Central memory CD8-positive, alpha-beta T cell (primary cell): ENCODE results near the gene ELOVL4.

Source experiments
- ATAC-seq: fragments of 150-1000 bp; cut with Tn5 transposase; replicated peaks from 2 replicates; pipeline ENCODE4 v1.10.0; 2022; ENCODE audit warnings: mild to moderate bottlenecking, moderate FRiP score, moderate number of reproducible peaks; ENCODE audit not compliant: poor library complexity, severe bottlenecking; ENCODE audit errors: extremely low read depth
- DNase-seq, 2 donors: peaks; one replicate each; pipeline ENCODE4 v3.0.0; 2021; ENCODE audit warnings: low spot score in 2 of 2
- H3K27ac Mint-ChIP-seq: one replicate; pipeline ENCODE4 v1.8.0; 2022; ENCODE audit warnings: low read depth, mild to moderate bottlenecking, moderate library complexity, mixed read lengths
- H3K27me3 Mint-ChIP-seq: one replicate; pipeline ENCODE4 v1.8.0; 2022; ENCODE audit warnings: mixed read lengths
- H3K36me3 Mint-ChIP-seq: one replicate; pipeline ENCODE4 v1.8.0; 2022; ENCODE audit warnings: mild to moderate bottlenecking, moderate library complexity, mixed read lengths; ENCODE audit not compliant: insufficient read depth
- H3K4me1 Mint-ChIP-seq: one replicate; pipeline ENCODE4 v1.8.0; 2022; ENCODE audit warnings: mixed read lengths
- H3K4me3 Mint-ChIP-seq: one replicate; pipeline ENCODE4 v1.8.0; 2022; ENCODE audit warnings: mild to moderate bottlenecking, moderate library complexity, mixed read lengths
- H3K9me3 Mint-ChIP-seq: one replicate; pipeline ENCODE4 v1.8.0; 2022; ENCODE audit warnings: mixed read lengths

The ELOVL4 gene

DNA sequence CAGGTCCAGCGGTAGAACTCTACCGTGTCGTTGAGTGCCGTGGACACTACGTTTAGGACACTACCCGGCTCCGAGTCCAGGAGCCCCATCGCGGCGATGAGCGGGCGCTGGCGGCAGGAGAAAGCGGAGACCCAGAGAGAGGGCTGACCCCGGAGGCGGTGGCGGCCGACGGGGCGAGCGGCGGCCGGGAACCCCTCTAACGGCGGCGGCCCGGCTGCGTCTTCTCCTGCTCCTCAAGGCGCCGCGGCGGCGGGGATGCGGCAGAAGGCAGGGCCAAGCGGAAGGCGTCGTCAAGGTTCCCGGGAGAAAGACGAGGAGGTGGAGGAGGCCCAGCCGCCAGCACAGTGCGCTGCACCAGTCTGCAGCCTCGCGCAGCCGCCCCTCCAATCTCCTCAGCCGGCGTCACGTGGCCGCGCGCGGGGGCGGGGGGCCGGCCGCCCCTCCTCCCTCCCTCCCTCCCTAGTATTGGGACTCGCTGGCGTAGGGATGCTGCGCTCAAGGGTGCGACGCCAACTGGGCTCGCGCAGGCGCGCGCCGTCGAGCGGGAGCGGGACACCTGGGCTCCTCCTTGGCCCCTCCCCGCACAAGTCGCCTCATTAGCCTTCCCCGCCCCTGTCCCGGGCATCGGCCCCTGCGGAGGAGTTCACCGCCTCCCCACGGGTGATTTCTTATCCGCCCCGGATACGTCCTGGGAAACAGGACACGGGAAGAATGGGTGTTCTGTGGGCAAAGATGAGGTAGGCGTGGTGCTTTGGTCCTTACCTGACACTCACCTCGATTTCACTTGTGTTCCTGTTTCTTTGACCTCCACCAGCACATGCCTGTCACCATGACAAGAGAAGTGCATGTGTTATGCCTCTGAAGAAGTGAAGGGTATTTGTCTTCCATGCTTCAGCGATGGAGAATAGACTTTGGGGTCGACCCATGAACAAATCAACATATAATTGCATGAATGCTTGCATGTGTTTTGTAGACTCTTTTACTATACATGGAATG lies at the start of gene ELOVL4:
TSS of gene ELOVL4 (minus strand) at position 363 of the 996 bp plus-strand sequence. CDS start at position 89, 274 bp downstream.
- peaks cover 20% of the 10 kb centered on the region for H3K4me1 Mint-ChIP-seq
- H3K4me3 Mint-ChIP-seq: peak within 1 kb of the TSS; percentile 95
- DNase-seq (no peak), ATAC-seq (peak; percentile 50)
- H3K36me3 Mint-ChIP-seq: peaks cover 5% of the 10 kb centered on the region
- peak within 1 kb of the TSS; percentile 8 for H3K27ac Mint-ChIP-seq
- H3K27me3 Mint-ChIP-seq: peaks cover under 1% of the 10 kb centered on the region
- no peaks in the 10 kb centered on the region for H3K9me3 Mint-ChIP-seq

DNA sequence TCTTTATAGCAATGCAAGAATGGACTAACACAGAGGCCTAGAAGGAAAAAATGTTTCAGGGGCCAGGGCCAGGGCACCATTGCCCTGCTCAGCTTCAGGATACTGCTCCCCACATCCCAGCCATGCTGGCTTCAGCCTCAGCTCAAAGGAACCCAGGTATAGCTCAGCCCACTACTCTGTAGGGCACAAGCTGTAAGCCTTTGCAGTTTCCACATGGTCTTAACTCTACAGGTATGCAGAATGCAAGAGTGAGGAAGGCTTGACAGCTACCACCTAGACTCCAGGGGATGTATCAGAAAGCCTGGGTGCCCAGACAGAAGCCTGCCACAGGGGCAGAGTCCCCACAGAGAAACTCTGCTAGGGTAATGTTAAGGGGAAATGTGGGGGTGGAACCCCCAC lies 46.6 kb upstream of the ELOVL4 start:
- Mint-ChIP-seq H3K9me3 (no peaks in the 10 kb centered on the region), H3K36me3 (no peaks in the 10 kb centered on the region), H3K27ac (no peak overlapping the region), H3K27me3 (no peaks in the 10 kb centered on the region), H3K4me1 (no peaks in the 10 kb centered on the region), H3K4me3 (no peak overlapping the region)
- DNase-seq (no peak), ATAC-seq (no peak)

DNA sequence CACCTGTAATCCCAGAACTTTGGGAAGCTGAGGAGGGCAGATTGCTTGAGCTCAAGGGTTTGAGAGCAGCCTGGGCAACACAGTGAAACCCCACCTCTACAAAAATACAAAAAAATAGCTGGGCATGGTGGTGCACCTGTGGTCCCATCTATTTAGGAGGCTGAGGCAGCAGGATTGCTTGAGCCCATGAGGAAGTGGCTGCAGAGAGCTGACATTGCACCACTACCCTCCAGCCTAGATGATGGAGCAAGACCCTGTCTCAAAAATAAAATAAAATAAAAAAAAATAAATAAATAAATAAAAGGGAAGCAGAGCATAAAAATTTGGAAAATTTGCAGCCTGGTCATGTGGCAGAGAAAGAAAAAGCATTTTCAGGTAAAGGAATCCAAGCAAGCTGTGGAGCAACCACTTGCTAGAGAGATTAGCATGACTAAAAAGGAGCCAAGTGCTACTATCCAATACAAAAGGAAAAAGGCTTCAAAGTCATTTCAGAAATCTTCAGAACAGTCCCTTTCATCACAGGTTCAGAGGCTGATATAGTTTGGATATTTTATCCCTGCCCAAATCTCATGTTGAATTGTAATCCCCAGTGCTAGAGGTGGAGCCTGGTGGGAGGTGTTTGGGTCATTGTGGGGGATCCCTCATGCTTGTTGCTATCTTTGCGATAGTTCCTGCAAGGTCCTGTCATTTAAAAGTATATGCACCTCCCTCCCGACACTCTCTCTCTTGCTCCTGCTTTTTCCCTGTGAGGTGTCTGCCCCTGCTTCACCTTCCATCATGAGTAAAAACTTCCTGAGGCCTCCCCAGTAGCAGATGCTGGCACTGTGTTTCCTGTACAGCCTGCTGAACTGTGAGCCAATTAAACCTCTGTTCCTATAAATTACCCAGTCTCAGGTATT lies 45.9 kb upstream of the ELOVL4 start:
- Mint-ChIP-seq H3K9me3 (no peaks in the 10 kb centered on the region), H3K36me3 (no peaks in the 10 kb centered on the region), H3K4me1 (no peaks in the 10 kb centered on the region), H3K27ac (no peak overlapping the region), H3K4me3 (no peak overlapping the region), H3K27me3 (no peaks in the 10 kb centered on the region)
- no peak for DNase-seq
- ATAC-seq: no peak

DNA sequence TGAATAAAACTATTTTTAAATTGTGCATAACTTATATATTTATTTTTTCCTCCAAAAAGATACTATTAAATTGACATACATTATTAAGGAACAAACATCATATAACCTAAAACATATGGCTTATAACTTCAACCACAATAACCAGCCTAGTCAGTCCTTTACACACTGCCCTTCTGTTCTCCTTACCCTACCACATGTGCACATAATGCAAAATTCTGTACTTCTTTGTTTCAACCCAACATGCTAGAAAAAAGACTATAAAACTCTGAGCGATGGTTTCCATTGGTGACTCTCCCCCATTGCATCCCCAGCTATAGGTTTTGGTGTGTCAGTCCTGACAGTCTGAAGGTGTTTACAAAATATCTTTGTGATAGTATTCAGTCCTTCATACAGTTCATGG lies 42.3 kb upstream of the ELOVL4 start:
- DNase-seq (no peak), ATAC-seq (no peak)
- H3K9me3 Mint-ChIP-seq: no peaks in the 10 kb centered on the region

DNA sequence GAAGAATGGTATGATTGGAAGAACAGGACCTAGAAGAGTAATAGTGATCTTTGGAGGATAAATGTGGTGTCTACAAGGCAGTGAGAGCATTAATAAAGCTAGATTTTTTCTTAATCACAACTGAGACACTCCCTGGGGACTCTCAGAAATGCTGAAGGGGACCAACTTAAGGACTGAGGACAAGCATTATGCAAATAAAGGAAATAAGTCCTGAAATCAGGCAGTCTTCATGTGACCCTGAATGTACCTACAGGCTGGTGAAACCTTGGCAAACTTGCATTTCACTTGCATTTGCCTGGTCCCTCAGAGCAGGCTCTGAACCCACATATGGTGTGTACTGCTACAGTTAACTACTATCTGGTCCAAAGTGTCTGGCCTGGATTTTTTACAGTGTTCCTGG lies 37.8 kb upstream of the ELOVL4 start:
- H3K27me3 Mint-ChIP-seq: no peaks in the 10 kb centered on the region
- ATAC-seq (no peak), DNase-seq (no peak)
- H3K36me3 Mint-ChIP-seq: no peaks in the 10 kb centered on the region
- H3K27ac Mint-ChIP-seq: no peak overlapping the region
- no peak overlapping the region for H3K4me3 Mint-ChIP-seq
- no peaks in the 10 kb centered on the region for H3K9me3 Mint-ChIP-seq
- H3K4me1 Mint-ChIP-seq: no peaks in the 10 kb centered on the region

More for the DNA sequence above, 42.3 kb upstream of the ELOVL4 start:
- no peak overlapping the region for H3K4me3 Mint-ChIP-seq
- H3K27ac Mint-ChIP-seq: no peak overlapping the region
- H3K27me3 Mint-ChIP-seq: no peaks in the 10 kb centered on the region
- H3K4me1 Mint-ChIP-seq: no peaks in the 10 kb centered on the region
- no peaks in the 10 kb centered on the region for H3K36me3 Mint-ChIP-seq

DNA sequence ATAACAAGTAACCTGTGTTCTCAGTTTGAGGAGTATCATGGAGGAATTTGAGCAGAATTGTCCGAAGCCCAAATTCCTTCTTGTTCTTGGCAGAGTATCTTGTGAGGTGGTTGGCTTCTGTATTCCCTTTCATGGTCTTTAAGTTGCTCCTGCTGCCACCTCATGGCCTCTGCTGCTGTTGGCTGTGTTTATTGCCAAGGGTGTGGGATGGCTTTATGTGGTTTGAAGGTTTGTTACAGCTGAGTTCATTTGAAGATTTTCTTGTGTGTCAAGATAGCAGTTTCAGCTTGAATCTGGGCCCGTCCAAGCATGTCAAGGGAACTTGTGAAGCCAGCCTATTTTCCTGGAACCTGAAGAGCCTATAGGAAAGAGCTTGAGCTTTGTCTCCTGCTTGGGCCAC lies 36.9 kb upstream of the ELOVL4 start:
- Mint-ChIP-seq H3K9me3 (no peaks in the 10 kb centered on the region), H3K36me3 (no peaks in the 10 kb centered on the region), H3K4me3 (no peak overlapping the region), H3K27me3 (no peaks in the 10 kb centered on the region), H3K27ac (no peak overlapping the region), H3K4me1 (no peaks in the 10 kb centered on the region)
- DNase-seq (no peak), ATAC-seq (no peak)

DNA sequence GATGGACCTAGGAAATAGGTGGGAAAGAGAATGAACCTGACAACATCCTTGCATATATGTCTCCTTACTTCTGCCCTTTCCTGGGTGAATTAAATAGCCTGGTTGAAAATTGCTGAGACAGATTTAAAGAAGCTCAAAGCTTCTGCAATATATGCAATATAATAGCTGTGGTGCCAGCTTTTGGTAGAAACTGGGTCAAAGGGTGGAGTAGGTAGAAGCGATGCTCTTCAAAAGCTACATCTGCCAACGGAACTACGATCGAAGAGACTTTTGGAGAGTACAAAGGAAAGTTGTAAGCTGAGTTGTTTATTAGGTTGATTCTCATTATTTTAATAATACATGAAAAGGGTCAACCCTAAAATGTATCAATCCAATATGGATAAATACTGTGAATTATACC lies 34.3 kb upstream of the ELOVL4 start:
- DNase-seq (no peak), ATAC-seq (no peak)
- no peaks in the 10 kb centered on the region for H3K9me3 Mint-ChIP-seq
- no peak overlapping the region for H3K4me3 Mint-ChIP-seq
- no peaks in the 10 kb centered on the region for H3K4me1 Mint-ChIP-seq
- H3K27ac Mint-ChIP-seq: no peak overlapping the region
- H3K27me3 Mint-ChIP-seq: no peaks in the 10 kb centered on the region
- H3K36me3 Mint-ChIP-seq: no peaks in the 10 kb centered on the region

DNA sequence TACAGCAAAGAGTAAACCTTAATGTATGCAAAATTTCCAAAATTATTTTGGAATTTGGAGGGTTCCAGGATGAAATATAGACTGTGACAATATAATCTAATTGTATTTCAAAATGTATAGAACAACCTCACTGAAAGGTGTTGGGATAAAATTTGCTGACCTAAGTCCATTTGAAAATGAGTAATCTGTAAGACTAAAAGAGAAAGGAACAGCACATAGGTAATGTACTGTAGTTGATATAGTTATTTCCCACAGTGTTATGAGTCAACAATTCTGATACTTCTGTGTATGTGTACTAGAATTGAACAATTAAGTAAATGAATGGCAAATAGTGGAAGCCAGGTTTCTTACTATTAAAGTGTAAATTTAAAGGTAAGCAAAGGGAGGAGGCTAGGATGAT lies 23.8 kb upstream of the ELOVL4 start:
- Mint-ChIP-seq H3K36me3 (no peaks in the 10 kb centered on the region), H3K4me1 (no peaks in the 10 kb centered on the region), H3K9me3 (peaks cover 19% of the 10 kb centered on the region), H3K4me3 (no peak overlapping the region), H3K27ac (no peak overlapping the region), H3K27me3 (peaks cover 24% of the 10 kb centered on the region)
- DNase-seq (no peak), ATAC-seq (no peak)

DNA sequence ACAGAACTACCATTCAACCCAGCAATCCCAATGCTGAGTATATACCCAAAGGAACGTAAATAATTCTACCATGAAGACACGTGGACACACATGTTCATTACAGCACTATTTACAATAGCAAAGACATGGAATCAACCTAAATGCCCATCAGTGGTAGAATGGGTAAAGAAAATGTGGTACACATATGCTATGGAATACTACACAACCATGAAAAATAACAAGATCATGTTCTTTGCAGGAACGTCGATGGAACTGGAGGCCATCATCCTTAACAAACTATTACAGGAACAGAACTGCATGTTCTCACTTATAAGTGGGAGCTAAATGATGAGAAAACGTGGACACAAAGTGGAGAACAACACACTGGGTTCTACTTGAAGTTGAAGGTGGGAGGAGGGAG lies 22.4 kb upstream of the ELOVL4 start:
- H3K27ac Mint-ChIP-seq: no peak overlapping the region
- H3K4me1 Mint-ChIP-seq: no peaks in the 10 kb centered on the region
- no peaks in the 10 kb centered on the region for H3K36me3 Mint-ChIP-seq
- DNase-seq (no peak), ATAC-seq (no peak)
- H3K9me3 Mint-ChIP-seq: peaks cover 21% of the 10 kb centered on the region
- H3K4me3 Mint-ChIP-seq: no peak overlapping the region
- peaks cover 24% of the 10 kb centered on the region for H3K27me3 Mint-ChIP-seq

DNA sequence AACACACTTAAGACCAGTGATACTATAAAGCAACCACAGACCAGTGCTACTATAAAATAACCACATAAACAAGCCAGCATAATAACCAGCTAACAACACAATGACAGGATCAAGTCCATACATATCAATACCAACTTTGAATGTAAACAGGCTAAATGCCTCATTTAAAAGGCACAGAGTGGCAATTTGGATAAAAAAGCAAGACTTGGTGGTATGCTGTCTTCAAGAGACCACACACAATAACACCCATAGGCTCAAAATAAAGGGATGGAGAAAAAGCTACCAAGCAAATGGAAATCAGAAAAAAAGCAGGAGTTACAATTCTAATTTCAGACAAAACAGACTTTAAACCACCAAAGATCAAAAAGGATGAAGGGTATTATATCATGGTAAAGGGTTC lies 19.8 kb upstream of the ELOVL4 start:
- H3K9me3 Mint-ChIP-seq: peaks cover 21% of the 10 kb centered on the region
- H3K4me3 Mint-ChIP-seq: no peak overlapping the region

DNA sequence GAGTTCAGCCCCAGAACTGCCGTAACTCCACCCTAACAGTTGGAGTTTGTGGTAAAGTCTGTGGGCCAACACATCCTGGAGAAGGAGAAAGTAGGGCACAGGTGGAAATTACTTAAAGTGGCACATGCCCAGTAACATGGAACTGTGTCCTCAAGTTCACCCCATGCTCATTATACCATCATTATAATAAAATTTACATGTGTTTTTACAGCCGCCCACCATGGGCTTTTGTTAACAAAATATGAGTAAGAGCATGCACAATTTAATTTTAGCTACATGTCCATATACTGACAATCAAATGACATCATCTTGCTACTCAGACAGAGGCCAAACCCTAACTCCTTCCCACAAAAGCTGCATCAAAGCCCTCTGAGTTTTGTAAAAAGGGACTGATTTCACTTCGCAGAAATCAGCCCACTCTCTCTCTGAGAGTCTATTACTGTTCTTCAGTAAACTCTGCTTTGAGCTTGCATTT lies 17.3 kb upstream of the ELOVL4 start:
- peaks cover 12% of the 10 kb centered on the region for H3K9me3 Mint-ChIP-seq
- DNase-seq (no peak), ATAC-seq (no peak)
- peaks cover 35% of the 10 kb centered on the region for H3K27me3 Mint-ChIP-seq
- H3K4me3 Mint-ChIP-seq: no peak overlapping the region
- H3K4me1 Mint-ChIP-seq: no peaks in the 10 kb centered on the region
- no peak overlapping the region for H3K27ac Mint-ChIP-seq
- H3K36me3 Mint-ChIP-seq: no peaks in the 10 kb centered on the region

More for the DNA sequence above, 19.8 kb upstream of the ELOVL4 start:
- Mint-ChIP-seq H3K27ac (no peak overlapping the region), H3K27me3 (peaks cover 24% of the 10 kb centered on the region), H3K4me1 (no peaks in the 10 kb centered on the region), H3K36me3 (no peaks in the 10 kb centered on the region)
- DNase-seq: no peak
- ATAC-seq: no peak

DNA sequence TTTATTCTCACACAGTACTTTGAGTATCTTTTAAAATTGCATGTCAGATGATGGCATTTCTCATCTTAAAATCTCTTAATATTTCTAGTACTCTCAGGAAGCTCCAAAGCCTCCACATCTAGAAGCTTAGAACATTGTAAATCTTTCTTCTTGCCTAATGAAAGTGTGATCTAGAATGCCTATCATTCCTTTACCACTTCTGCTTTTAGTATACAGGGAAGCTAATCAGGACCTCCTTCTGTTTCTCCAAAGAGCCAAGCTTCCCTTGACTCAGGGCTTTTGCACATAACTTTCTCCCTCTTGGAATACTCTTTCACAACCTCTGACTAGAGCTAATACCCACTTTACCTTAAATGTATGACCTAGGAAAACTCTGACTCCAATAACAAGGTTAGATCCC lies 7.5 kb upstream of the ELOVL4 start:
- ATAC-seq: no peak
- Mint-ChIP-seq H3K4me1 (no peaks in the 10 kb centered on the region), H3K36me3 (peaks cover 1% of the 10 kb centered on the region), H3K9me3 (no peaks in the 10 kb centered on the region), H3K27ac (no peak overlapping the region), H3K27me3 (peaks cover 59% of the 10 kb centered on the region), H3K4me3 (no peak overlapping the region)
- DNase-seq: no peak
